ENCODE data around the gene TOGARAM2.

The TOGARAM2 gene

DNA sequence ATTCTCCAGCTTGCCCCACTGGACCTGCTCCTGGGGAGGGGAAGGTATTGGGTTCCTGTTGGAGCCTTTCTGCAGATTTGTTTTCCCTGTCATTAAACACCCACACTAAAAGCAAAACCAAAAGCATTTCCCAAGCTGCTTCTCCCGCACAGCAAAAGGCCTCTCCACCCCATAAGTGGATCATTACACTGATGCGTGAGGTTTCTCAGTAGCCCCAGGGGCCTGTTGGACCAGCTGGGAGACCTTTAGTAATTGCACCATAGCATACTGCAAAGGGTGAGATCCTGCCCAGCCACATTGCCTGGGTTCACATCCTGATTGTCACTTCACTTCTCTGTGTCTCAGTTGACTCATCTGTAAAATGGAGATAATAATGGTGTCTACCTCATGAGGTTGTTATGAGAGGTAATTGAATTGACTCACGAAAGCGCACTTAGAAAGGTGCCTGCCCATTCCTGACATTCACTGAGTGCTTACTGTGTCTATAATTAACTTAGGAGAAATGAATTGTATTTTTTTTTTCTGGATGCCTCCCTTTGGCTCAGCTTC lies 43.9 kb downstream of the TOGARAM2 start:
- no peak for DNase-seq

DNA sequence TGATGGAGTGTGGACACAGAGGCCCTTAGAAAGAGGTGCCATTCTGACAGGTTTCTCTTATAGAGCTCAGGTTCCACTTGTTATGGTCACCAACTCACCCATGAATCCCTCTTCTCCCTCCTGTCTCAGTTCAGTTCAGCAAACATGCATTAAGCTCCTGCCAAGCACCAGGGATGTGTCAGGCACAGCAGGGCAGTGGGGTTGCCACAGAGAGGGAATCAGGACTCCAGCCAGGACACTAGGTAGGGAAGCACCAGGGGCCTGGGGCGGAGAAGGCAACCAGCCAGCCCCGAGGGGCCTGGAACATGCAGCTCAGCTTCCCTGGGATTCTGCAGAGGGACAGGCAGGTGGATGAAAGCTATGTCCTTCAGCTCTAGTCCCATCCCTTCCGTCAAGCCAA lies 44.6 kb downstream of the TOGARAM2 start:
- DNase-seq, result no peak

DNA sequence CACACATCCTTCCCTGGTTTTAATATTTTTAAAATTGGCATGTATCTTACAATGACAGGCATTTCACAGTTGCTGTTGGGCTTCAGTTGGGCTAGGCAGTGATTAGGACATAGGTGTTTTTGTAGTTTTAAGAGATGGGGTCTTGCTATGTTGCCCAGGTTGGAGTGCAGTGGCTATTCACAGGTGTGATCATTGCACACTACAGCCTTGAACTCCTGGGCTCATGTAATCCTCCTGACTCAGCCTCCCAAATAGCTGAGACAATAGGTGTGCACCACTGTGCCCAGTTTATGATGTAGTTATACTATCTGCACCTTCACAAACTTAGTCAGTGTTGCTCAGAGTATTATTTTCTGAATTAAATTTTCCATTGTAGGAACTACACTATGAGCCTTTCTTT lies 49.9 kb downstream of the TOGARAM2 start:
- DNase-seq, result no peak

DNA sequence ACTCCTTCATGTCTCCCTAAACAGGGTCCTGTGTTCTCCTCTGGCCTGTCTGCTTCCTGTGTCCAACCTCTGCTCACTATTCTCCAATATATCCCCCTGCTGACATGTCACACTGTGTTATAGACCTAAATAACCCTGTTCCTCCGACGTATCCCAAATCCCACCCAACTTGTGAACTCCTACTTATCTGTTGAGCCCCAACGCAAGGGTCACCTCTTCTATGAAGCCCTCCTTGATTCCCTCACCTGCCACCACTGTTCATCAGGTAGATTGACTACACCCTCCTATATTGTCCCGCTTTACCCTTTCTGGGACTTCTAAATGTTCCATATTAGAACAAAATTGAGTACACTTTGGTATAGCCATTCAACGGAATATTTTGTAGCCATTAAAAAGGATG lies 51.1 kb downstream of the TOGARAM2 start:
- DNase-seq, result no peak

DNA sequence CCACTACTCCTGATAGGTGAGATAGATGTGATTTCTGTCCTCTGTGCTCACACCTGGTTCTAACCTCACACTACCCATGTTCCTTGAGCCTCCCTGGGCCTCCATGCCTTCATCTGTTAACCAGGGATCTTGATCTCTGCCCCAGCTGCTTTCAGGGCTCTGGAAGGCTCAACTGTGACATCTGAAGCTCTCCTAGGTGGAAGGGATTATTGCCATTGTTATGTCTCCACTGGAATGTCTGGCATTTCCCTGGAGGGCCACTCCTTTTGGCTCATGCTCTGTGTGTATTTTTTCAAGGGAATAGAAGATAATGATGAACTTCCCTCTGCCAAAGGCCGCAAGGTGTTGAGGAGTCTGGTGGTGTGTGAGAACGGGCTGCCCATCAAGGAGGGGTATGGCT lies 52.1 kb downstream of the TOGARAM2 start:
- DNase-seq, result no peak

DNA sequence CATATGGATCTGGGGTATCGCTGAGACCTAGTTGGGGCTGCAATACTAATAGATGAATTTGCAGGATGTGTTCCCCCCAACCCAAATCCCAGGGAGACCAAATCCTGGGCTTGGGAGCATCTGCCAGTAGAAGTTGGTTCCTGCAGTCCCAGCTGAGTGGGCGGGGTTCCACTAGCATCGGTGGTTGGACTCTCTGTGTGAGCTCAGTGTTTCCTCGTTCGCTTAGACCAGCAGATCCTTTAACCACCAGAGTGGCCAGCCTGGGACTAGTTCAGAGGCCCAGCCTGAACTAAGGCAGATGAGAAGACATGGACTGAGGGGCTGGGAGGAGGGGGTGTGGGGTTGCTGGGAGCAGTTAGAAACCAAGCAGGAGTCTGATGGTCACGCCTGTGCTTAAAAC lies 52.6 kb downstream of the TOGARAM2 start:
- DNase-seq, result no peak

DNA sequence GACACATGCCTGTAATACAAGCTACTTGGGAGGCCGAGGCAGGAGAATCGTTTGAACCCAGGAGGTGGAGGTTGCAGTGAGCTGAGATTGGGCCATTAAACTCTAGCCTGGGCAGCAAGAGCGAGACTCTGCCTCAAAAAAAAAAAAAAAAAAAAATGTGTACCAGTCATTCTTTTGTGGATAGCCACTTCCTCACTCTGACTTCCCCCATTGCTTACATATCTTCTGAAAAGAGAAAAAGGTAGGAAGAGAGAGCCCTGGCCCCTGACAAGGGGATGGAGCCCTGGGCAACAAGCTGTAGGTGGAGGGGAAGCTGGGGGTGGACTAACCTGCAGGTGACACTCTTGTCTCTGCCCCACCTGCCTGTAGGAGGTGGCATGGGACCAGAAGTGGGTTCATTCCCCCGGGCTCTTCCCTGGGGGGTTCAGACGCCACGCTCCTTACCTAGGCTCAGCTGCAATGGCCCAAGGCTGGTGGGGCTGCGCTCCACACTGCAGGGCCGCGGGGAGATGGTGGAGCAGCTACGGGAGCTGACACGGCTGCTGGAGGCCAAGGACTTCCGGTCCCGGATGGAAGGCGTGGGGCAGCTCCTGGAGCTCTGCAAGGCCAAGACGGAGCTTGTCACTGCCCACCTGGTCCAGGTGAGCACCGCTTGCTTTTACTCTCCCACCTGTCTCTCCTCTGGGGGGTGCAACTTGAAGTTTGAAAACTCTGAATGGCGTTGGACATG lies 54.1 kb downstream of the TOGARAM2 start:
- DNase-seq, result no peak

DNA sequence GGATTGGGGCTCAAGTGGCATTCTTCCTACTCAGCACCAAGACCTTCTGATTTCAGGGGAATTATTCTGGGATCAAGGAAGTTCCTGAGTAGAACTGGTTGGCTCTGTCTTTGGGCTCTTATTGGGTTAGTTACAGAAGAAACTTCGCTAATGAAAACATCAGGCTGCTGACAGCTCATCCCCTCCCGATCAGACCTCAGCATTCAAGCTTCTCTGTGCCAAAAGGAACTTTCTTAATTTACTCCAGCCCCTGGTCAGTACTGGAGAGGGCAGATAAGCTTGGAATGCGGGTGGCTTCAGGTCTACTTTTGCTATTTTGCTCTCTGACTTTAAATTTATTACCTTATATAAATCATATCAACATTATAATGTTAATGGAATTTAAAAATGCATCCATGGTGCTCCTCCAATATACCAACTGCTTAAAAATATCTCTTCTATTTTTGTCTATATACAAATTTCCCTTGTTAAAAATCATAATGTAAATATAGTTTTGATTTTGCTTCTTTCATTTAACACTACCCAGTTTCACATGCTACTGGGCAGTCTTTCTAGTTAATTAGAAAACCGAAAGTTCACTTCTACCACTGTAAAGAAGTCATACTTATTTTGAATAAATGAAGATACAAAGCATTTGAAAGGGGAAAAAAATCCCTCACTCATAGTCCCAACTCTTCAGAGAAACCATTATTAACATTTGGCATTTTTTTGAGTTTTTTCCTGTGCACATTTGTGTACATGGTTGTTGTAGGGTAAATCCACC lies 58.8 kb downstream of the TOGARAM2 start:
- no peak for DNase-seq

DNA sequence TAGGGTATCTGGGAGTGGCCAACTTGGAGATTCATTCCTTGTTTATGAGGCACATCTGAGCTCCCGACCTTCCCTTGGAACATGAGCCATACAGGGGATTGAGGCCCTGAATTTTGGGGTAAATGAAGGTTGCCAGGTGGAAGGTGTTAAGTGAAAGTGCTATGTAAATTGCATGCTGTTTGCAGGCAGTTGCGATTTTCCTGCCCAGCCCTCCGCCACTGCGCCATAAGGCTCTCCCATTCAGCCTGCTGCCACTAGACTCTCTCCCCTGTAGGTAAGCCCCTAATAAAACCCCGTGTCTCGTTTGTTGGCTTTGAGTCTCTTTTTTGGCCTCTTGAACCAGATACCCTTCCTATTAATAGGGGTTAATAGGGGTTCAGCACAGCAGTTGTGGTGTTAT lies 59.5 kb downstream of the TOGARAM2 start:
- no peak for DNase-seq

DNA sequence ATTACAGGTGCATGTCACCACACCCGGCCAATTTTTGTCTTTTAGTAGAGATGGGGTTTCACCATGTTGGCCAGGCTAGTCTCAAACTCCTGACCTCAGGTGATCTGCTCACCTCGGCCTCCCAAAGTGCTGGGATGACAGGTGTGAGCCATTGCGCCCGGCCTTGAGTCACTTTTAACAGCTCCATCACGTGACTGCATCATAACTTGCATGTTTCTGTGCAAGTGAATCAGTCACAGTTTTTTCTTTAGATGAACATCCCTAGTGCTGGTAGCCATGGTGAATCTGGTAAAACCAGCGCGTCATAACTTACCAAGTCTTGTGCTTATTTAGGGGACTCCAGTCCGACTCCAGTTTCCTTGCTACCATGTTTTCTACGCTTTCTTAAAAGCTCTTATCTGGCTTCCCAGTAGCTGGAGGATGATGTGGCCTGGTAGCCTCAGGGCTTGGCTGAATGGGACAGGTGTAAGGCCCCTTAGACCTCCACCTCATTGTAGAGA lies 60.1 kb downstream of the TOGARAM2 start:
- DNase-seq, result no peak

DNA sequence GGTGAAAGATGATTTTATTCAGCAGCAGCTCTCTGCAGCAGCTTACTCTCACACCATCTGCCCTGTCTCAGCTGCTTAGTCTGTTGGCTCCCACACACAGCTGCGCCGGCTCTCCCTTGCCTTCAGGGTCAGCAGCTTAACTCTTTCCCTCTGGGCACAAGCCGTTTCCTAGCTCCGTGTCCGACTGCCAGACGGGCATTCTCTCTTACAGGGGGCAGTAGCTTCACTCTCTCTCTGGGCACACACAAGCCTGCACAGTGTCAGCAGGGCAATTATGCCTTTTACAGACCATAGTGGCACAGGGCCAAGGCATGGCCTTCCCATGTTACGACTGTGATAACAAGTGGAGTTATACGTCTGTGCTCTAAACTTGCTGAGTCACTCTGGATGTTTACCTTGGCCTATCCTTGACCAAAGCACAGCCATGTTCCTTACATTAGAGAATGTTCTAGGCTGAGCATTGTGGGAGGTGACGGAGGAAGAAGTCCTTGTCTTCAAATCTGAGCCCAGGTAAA lies 61.5 kb downstream of the TOGARAM2 start:
- DNase-seq, result no peak

DNA sequence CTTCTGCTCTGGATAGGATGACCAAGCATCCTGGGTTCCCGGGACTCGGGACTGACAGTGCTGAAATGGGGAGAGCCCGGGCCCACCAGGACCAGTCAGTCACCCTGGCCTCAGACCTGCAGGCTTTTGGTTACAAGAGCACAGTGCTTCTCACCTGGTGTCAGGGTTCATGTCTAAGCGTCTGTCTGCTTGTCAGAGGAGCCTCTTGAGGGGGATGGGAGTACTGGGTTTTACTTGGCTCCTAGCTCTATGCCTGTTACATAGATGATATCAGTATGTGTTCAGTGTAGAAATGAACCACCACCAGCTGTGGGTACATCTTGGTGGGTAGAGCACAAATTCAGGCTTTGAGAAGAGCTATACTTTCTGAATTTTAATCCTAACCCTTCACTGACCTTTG lies 63.4 kb downstream of the TOGARAM2 start:
- no peak for DNase-seq

DNA sequence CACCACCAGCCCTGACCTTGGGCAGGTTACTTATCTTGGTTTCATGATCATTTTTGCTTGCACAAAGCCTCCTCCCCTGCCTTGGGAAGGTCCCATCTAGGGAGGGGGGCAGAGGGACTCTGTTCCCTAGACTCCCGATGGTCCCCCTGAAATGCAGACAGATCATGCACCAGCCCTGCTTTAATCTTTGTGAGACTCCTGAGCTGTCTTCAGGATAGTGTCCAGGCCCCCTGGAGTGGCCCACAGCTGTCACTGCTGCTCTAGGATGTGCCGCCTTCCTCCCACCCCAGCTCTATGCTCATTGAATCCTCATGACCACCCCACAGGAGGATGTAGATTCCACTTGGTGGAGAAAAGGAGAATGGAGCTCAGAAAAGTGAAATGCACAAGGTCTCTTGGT lies 65.2 kb downstream of the TOGARAM2 start:
- DNase-seq, result no peak

DNA sequence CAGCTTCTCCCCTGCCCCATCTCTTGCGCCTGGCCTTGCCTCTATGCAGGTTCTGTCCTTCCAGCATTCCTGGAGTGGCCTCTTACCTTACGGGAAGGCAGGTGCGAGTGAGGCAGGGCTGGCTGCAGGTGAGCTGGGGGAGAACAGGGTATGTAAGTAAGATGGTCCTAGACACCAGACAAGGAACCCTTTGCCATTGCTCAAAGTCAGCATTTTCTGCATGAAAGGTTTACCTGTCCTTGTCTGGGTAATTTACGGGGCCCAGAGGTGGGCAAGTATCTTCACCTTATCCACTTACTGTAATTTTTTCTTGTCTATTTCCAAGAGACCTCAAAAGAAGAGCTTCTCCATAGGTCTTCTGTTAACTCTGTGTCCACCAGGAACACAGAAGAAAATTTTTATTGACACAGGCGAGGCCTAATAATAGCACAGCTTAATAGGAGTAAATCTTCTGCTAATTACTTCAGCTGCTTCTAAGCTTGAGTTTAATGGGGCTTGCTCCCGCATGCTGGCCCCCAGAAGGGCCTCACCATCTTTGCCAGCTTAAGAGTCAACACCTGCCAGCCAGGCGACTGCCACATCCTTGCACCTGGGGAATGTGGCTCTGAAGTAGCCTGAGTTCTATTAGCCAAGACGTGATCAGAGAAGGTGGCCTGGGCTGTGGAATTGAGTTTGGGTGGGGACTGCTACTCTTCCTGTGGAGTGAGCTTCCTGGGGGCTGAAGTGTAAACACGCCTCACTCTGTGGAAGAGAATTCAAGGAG lies 66.2 kb downstream of the TOGARAM2 start:
- DNase-seq, result no peak

DNA sequence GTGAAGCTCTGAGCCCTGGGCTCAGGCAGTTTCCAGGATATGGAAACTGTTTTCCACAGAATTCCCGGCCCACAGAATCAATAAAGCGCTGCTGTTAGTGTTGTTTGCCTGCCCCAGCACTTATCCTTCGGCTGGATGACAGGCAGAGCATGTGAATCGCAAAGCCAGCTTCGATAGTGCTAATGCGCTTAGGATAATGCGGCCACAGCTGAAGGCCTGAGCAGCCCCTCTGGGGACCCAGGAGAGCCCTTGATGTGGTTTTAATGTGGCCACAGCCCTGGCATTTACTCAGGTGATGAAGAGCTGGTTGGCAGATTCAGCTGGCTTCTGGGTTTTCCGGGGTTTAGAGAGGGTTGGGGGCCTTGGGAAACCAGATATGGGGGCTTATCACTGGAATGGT lies 69.5 kb downstream of the TOGARAM2 start:
- DNase-seq, result no peak

DNA sequence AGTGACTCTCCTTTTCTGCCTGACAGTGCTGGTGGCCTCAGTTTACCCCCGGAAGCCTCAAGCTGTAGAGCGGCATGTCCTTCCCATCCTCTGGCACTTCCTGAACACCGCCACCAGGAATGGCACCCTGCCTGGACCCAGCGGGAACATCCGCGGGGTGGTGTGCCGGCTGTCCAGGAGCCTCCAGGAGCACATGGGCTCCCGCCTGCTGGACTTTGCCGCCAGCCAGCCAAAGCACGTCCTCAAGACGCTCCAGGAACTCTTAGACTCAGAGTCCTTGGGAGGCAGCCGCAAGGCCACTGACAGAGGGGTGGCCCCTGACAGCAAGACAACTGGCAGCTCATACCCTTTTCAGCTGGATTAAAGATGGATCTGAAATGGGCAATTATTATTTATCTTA lies 70.6 kb downstream of the TOGARAM2 start:
- no peak for DNase-seq

DNA sequence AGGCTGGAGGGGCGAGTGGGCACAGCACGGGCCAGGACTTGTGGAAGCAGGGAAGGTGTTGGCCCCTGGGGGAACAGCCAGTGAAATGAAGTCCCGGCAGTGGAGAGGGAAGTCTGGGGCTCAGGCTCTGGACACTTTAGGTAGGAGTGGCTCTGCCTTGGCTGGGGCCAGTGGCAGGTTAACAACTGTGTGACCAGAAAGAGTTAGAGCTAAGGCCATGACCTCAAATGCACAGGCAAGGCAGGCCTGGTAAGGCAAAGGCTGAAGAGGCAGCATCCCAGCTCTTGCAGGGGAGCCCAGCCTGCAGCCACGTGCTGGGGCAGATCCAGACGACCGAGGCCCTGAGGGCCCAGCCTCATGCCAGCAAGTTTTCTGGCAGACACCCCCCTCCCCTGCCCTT lies 71.7 kb downstream of the TOGARAM2 start:
- no peak for DNase-seq

DNA sequence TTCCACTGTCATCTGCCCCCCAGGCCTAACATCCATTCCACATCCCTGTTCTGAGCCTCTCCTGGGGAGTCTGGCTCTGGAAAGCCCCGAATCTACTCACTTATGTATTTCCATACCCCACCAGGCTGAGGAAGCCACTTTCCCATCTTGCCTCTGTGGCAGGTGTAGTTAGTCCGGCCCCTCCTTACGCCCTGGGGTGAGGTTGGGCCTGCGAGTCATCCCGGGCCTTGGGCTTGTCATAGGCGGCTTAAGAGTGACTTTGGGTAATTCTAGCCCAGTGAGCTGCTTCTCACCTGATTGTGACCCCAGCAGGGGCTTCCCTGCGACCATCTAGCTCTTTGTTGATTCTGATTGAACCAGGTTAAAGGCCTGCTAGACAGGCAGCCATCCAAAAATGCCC lies 72.1 kb downstream of the TOGARAM2 start:
- no peak for DNase-seq

DNA sequence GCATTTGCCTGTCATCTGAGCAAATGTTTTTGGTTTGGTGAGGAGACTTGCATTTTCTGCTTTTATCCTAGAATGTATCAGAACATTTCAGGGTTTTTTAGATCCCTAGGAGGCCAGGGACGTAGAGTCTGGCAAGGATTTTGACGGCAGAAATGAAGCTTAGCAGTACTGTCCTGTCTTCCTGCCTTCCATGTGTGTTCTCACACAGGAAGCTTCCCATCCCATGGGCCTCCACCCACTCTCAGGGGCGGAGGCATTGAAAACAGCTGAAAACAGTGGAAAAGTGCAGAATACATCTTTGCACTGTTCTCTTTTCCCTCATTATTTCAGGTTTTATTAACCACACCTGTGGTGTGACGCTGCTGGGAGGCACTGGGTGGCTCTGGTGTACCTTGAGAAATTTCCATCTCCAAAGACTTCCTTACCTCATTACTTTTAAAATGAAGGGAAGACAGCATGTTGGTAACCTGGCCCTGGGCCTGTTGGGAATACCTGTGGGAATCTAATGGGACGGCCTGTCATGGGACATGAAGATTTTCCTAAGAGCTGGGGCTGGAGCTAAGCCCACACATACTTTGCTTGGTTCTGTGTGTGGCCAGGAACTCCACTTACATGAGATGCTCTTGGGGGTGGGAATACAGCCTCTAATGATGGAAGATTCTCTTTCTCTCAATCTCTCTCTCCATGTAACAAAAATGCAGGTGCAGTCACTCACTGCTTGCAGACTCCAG lies 72.7 kb downstream of the TOGARAM2 start:
- no peak for DNase-seq

DNA sequence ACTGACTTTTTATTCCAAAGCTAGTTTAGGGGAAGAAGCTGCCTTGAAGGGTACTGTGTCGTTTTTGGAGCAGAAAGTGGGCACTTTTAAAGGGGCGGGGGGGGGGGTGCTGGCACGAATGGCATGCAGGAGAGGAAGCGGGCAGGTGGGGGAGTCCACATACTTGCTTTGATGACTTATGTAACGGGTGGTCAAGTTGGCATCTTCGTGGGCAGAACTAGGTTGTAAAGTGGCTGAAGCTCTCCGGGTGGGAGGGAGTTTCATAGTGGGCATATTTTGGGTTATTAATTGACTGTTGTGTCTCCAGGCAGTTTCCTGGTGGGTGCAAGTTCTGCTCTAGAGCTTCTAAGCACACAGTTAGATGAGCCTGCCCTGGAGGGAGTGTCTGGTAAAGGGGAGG lies 73.3 kb downstream of the TOGARAM2 start:
- DNase-seq, result no peak

DNA sequence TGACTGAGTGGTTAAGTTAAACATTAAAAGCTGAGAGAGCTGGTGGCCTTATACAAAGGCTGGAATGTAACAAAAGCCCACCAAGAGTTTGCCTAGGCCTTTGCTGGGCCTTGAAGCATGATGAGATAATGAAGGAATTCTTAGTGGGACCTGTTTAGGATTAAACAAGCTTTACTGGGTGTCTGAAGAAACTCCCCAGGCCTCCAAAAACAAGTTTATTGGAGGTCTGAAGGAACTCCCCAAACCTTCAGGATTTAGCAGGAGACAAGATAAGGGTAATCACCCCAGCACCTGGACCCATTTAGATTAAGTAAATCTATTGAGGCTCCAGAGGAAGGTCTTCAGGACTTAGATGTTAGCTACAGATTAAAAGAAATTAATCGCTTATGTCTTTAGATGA lies 74.5 kb downstream of the TOGARAM2 start:
- DNase-seq, result no peak

DNA sequence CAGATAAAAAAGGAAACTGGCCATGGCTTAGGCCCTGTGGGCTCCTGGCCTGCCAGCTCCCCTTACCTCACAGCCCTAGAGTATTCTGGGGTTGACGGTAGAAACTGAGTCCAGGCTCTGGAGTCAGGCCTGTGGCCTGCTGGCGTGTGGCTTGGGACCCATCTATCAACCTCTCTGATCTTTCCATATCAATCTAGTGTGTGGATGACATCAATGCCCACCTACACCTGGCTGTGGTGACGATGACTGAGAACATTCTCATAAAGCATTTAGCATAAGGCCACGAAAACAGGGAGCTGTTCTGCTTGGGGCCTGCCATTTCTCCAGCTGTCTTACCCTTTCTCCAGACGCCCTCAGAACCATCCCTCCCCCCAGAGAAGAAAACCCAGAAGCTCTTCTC lies 75.4 kb downstream of the TOGARAM2 start:
- no peak for DNase-seq

DNA sequence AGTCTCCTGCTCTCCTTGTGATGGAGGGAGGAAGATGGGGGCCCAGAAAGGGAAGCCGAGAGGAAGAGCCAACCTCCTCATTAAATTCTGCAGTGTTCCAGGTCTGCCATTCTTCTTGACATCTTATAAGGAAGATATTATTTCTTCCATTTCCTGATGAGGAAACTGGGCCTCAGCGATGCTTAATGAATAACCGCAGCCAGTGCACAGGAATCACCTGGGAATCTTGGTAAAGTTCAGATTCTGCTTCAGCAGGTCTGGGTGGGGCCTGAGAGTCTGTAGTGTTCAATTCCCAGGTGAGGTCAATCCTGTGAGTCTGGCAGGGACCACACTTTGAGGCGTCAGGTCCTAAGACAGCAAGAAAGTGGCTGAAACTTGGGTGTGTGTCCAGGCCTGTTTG lies 75.9 kb downstream of the TOGARAM2 start:
- no peak for DNase-seq
